Mucosa of stomach (tissue), 1 donor: ENCODE data around the gene RBPMS2.
A peak's percentile ranks its signal among the peaks of the same experiment; 100 is the strongest.

ENCODE experiments used
- H3K27me3 ChIP-seq: one replicate; pipeline ENCODE4 v1.7.0; 2013; ENCODE audit warnings: mild to moderate bottlenecking, low read length; ENCODE audit not compliant: control insufficient read depth, insufficient read depth
- H3K36me3 ChIP-seq: one replicate; pipeline ENCODE4 v1.7.0; 2013; ENCODE audit warnings: low read length; ENCODE audit not compliant: control insufficient read depth, insufficient read depth
- H3K4me1 ChIP-seq: one replicate; pipeline ENCODE4 v1.7.0; 2013; ENCODE audit warnings: mild to moderate bottlenecking, low read length; ENCODE audit not compliant: control insufficient read depth, insufficient read depth
- H3K4me3 ChIP-seq: one replicate; pipeline ENCODE4 v1.7.0; 2013; ENCODE audit warnings: low read length
- H3K9ac ChIP-seq: one replicate; pipeline ENCODE4 v1.7.0; 2013; ENCODE audit warnings: mild to moderate bottlenecking, low read length, moderate library complexity
- H3K9me3 ChIP-seq: one replicate; pipeline ENCODE4 v1.7.0; 2013; ENCODE audit warnings: mild to moderate bottlenecking, low read length, moderate library complexity; ENCODE audit not compliant: control insufficient read depth
- donor health status: Pancreatic carcinoma.

RBPMS2 gene

GRCh38 chr15:64780600-64781156 lies 5.3 kb upstream of the RBPMS2 start:
- no peaks in the 10 kb centered on the region for H3K9me3 ChIP-seq
- H3K9ac ChIP-seq, result no peak overlapping the region
- no peaks in the 10 kb centered on the region for H3K36me3 ChIP-seq
- H3K27me3 ChIP-seq, result peaks cover 18% of the 10 kb centered on the region
- no peaks in the 10 kb centered on the region for H3K4me1 ChIP-seq
- H3K4me3 ChIP-seq, result no peak overlapping the region

- Histone ChIP-seq H3K27me3 (peaks cover 24% of the 10 kb centered on the region), H3K4me3 (no peak overlapping the region), H3K36me3 (no peaks in the 10 kb centered on the region), H3K4me1 (no peaks in the 10 kb centered on the region), H3K9ac (no peak overlapping the region), H3K9me3 (no peaks in the 10 kb centered on the region)
Measured at GRCh38 chr15:64779630-64780029, 4.2 kb upstream of the RBPMS2 start.

- no peaks in the 10 kb centered on the region for H3K36me3 ChIP-seq
- no peaks in the 10 kb centered on the region for H3K4me1 ChIP-seq
- H3K4me3 ChIP-seq, result no peak overlapping the region
- H3K9ac ChIP-seq, result no peak overlapping the region
- peaks cover 31% of the 10 kb centered on the region for H3K27me3 ChIP-seq
- H3K9me3 ChIP-seq, result no peaks in the 10 kb centered on the region
Measured at GRCh38 chr15:64779024-64779423, 3.6 kb upstream of the RBPMS2 start.

GRCh38 chr15:64776402-64776786 lies 1.0 kb upstream of the RBPMS2 start:
- H3K27me3 ChIP-seq, result peaks cover 45% of the 10 kb centered on the region
- H3K9ac ChIP-seq, result peak overlapping the region; percentile 55
- H3K4me1 ChIP-seq, result no peaks in the 10 kb centered on the region
- H3K4me3 ChIP-seq, result no peak overlapping the region
- no peaks in the 10 kb centered on the region for H3K36me3 ChIP-seq
- H3K9me3 ChIP-seq, result no peaks in the 10 kb centered on the region

- peaks cover 45% of the 10 kb centered on the region for H3K27me3 ChIP-seq
- H3K9ac ChIP-seq, result peak overlapping the region; percentile 28
- H3K9me3 ChIP-seq, result no peaks in the 10 kb centered on the region
- no peaks in the 10 kb centered on the region for H3K36me3 ChIP-seq
- no peak overlapping the region for H3K4me3 ChIP-seq
- no peaks in the 10 kb centered on the region for H3K4me1 ChIP-seq
Measured at GRCh38 chr15:64774629-64775493, 528 bp downstream of the RBPMS2 start.

- H3K9ac ChIP-seq, result peak overlapping the region; percentile 28
- H3K4me1 ChIP-seq, result no peaks in the 10 kb centered on the region
Measured at GRCh38 chr15:64774037-64774628, 1.3 kb downstream of the RBPMS2 start.

GRCh38 chr15:64773606-64774005 lies 1.8 kb downstream of the RBPMS2 start:
- no peak overlapping the region for H3K4me3 ChIP-seq
- no peaks in the 10 kb centered on the region for H3K4me1 ChIP-seq
- H3K27me3 ChIP-seq, result peaks cover 45% of the 10 kb centered on the region
- no peak overlapping the region for H3K9ac ChIP-seq
- no peaks in the 10 kb centered on the region for H3K36me3 ChIP-seq
- no peaks in the 10 kb centered on the region for H3K9me3 ChIP-seq

More at GRCh38 chr15:64774037-64774628, 1.3 kb downstream of the RBPMS2 start:
- Histone ChIP-seq H3K36me3 (no peaks in the 10 kb centered on the region), H3K9me3 (no peaks in the 10 kb centered on the region), H3K27me3 (peaks cover 45% of the 10 kb centered on the region), H3K4me3 (no peak overlapping the region)

- Histone ChIP-seq H3K4me3 (no peak overlapping the region), H3K9me3 (no peaks in the 10 kb centered on the region), H3K27me3 (peaks cover 45% of the 10 kb centered on the region), H3K4me1 (no peaks in the 10 kb centered on the region), H3K36me3 (no peaks in the 10 kb centered on the region), H3K9ac (no peak overlapping the region)
Measured at GRCh38 chr15:64772964-64773363, 2.4 kb downstream of the RBPMS2 start.

GRCh38 chr15:64772488-64772887 lies 2.9 kb downstream of the RBPMS2 start:
- H3K4me1 ChIP-seq, result no peaks in the 10 kb centered on the region
- H3K9ac ChIP-seq, result no peak overlapping the region
- no peak overlapping the region for H3K4me3 ChIP-seq
- no peaks in the 10 kb centered on the region for H3K9me3 ChIP-seq
- no peaks in the 10 kb centered on the region for H3K36me3 ChIP-seq
- H3K27me3 ChIP-seq, result peaks cover 44% of the 10 kb centered on the region

GRCh38 chr15:64770626-64771025 lies 4.8 kb downstream of the RBPMS2 start:
- no peak overlapping the region for H3K9ac ChIP-seq
- H3K36me3 ChIP-seq, result no peaks in the 10 kb centered on the region
- no peaks in the 10 kb centered on the region for H3K9me3 ChIP-seq
- H3K4me1 ChIP-seq, result no peaks in the 10 kb centered on the region
- peaks cover 27% of the 10 kb centered on the region for H3K27me3 ChIP-seq
- no peak overlapping the region for H3K4me3 ChIP-seq

- H3K27me3 ChIP-seq, result no peaks in the 10 kb centered on the region
- no peak overlapping the region for H3K9ac ChIP-seq
- H3K9me3 ChIP-seq, result no peaks in the 10 kb centered on the region
- no peaks in the 10 kb centered on the region for H3K36me3 ChIP-seq
- no peak overlapping the region for H3K4me3 ChIP-seq
- no peaks in the 10 kb centered on the region for H3K4me1 ChIP-seq
Measured at GRCh38 chr15:64767203-64767602, 8.2 kb downstream of the RBPMS2 start.

GRCh38 chr15:64766058-64766457 lies 9.3 kb downstream of the RBPMS2 start:
- H3K36me3 ChIP-seq, result no peaks in the 10 kb centered on the region
- no peak overlapping the region for H3K4me3 ChIP-seq
- H3K4me1 ChIP-seq, result no peaks in the 10 kb centered on the region
- H3K9me3 ChIP-seq, result no peaks in the 10 kb centered on the region
- H3K9ac ChIP-seq, result no peak overlapping the region
- H3K27me3 ChIP-seq, result no peaks in the 10 kb centered on the region
